ENCODE data around the gene PDIA6.

Gene PDIA6

GRCh38 chr2:10778724-10779115 lies 33.9 kb downstream of the PDIA6 start:
- DNase-seq, result no peak

DNA sequence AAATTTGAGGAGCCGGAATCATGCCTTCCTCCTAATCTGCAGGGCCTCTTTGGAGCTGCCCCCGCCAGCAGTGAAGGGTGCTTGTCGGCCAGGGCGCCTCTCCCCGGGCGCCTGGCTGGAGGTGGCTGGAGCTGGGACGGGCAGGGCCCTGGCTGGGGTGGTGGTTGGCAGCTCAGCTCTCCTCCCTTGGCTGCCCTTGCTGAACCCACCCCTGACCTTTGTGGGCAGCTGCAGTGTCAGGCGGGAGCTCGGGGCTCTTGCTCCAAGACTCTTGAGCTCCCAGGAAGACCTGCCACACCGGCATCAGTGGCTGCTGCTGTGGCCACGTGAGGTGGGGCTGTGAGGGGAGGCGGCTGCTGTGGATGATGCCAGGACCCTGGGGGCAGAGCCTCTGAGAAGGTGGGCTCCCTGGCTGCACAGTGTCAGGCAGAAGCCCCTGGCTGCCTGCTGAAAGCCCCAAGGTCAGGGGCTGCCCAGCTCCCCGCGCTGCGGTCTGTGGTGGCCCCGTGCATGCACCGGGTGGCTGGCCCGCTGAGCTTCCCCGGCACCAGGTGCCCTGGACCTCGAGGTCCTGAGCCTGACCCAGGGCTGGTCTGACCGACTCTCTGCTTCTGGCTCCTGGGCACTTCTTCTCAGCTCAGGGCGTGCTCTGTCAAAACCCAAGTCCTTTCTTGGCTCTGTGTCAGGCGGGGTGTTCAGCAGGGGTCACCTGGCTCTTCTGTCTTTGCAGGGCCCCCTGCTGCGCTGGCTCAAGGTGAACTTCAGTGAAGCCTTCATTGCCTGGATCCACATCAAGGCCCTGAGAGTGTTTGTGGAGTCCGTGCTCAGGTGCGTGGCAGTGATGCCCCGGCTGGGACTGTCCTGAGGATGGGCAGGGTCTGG lies 34.5 kb downstream of the PDIA6 start:
- no peak for DNase-seq

DNA sequence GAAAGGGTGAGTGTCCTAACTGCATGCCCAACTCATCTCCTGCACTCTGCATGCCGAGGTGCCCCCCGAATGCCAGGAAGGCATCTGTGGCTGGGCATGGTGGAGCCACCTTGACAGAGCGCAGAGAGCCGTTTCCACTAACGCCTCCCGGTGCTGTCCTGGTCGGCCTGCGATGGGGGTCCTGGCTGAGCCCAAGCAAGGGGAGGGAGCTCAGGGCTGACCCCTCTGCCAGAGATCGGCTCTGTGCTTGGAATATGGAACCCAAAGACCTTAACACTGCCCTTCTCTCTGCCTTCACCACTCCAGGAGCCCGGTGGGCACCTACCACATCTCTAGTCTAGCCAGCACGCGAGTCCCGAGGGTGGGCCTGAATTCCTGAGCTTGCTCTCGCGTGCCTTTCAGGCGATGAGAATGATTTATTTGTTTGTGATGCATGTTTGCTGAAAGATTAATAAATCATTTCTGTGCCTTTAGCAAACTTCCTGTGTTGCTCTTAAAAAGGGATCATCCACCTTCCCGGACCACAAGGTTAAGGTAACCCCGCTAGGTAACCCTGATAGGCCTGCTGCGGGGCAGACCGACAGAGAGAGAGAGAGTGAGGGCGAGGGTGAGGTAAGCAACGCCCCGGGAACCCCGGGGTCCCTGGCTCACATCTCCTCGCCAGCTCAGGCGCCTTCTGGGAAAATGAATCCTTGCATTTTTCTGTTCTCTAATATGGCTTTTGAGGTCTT lies 35.3 kb downstream of the PDIA6 start:
- DNase-seq, result no peak

GRCh38 chr2:10776231-10776977 lies 36.2 kb downstream of the PDIA6 start:
- no peak for DNase-seq

GRCh38 chr2:10775831-10776230 lies 36.8 kb downstream of the PDIA6 start:
- no peak for DNase-seq

DNA sequence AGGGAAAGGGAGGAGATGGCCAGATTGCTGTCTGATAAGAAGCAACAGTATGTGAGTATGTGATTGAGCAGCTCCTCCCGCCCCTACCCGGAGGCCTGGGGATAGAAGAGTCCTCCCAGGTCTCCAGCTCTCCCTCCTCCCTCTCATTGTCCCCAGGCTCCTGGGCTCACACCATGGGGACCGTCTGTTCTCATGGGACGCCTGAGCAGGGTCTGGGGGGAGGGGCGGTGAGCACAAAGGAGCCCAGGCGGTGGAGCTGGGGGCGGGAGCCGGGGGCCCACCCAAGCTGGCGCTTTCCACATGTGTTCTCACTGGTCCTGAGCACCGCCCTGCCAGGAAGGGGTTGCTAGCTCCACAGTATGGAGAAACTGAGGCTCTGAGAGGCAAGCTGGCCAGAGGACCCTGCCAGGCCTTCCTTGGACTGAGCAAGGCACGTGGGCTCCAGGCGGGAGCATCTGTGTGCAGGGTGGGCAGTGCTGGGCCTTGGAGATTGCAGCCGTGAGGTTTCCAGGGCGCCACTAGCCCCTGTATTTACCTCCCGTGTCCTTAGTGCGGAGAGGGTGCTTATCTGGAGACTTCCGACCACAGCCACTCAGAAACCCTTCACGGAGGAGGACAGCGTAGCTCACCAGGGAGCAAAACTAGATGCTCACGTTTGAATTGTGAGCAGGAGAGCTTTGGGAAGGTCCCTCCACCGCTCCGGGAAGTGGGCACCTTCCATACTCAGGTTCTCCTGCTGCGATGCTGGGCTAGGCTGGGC lies 37.4 kb downstream of the PDIA6 start:
- no peak for DNase-seq

- DNase-seq, result no peak
Measured at GRCh38 chr2:10774394-10774793, 38.2 kb downstream of the PDIA6 start.

DNA sequence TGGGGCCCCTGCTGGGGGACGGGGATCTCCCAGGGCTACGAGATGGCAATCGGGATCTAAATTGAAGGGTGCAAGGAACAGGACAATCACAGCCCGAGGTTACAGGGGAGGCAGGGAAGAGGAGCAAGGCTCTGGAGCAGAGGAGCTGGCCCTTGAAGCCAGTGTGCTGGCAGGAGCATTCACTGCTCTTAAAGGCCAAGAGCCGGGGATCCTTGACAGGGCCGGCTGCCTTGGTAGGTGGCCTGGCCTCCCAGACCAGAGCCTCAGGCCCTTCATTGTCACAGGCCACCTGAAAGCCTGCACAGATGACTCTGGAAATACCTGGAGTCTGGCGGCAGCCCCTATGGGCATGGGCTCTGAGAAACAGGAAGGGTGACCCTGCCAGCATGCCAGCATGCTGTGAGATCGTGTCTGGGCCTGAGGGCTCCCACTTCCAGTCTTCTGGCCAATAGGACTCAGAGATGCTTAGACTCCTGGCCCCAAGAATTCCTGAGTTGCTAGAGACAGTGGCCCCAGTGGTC lies 38.7 kb downstream of the PDIA6 start:
- DNase-seq, result no peak

- no peak for DNase-seq
Measured at GRCh38 chr2:10772868-10773215, 39.7 kb downstream of the PDIA6 start.

GRCh38 chr2:10772201-10772867 lies 40.3 kb downstream of the PDIA6 start:
- DNase-seq, result no peak

GRCh38 chr2:10771786-10772185 lies 40.8 kb downstream of the PDIA6 start:
- no peak for DNase-seq

DNA sequence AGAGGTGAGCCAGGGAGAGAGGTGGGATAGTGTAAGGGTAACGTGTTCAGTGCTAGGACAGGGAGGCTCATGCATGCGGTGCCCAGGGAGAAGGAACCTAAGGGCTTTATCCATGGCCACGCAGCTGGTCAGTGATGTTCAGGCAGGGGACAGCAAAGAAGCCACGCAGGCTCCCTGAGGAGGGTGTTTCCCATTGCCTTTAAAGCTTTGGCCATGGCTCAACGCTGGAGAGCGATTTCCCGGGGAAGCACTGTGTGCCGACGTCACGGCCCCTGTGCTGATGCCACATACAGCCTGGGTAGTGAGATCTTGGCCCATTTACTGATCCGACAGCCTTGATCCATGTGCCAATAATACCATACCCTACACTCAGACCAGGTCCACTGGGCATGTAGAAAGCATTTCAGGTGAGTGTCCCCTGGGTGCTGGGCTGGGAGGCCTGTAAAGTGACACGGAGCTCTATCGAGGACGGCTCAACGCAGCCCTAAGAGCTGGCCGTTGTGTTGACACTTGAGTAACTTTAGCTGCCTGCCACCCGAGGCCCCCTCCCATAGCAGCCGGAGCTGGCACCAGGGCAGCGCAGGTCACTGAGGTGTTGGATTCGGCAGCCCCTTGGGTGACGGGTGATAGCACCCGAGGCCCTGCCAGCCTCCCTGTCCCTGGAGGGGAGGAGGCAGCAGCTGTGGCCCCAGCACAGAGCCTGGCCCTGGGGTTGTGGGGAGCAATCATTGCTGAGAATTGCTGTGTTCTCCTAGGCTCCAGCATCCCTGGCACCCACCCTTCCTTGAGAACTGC lies 41.4 kb downstream of the PDIA6 start:
- no peak for DNase-seq

DNA sequence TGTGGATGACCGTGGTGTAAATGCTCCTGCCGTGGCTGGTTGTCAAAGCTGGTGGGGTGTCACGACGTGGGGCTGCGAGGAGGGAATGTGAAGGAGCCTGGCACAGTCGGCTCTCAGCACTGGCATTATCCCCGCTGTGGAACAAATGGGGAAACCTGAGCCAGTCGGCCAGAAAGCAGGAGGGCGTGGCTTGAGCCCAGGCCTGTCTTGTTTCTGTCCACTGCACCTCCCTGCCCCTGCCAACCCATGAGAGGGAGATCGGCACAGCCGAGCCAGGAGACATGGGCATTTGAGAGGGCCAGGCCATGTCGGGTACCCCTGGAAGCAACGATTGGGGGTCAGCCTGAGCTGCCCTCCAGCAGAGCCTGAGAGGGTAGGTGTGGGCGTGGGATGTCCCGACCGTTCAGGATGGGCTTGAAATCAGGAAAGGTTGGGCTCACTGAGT lies 44.5 kb downstream of the PDIA6 start:
- DNase-seq, result no peak

DNA sequence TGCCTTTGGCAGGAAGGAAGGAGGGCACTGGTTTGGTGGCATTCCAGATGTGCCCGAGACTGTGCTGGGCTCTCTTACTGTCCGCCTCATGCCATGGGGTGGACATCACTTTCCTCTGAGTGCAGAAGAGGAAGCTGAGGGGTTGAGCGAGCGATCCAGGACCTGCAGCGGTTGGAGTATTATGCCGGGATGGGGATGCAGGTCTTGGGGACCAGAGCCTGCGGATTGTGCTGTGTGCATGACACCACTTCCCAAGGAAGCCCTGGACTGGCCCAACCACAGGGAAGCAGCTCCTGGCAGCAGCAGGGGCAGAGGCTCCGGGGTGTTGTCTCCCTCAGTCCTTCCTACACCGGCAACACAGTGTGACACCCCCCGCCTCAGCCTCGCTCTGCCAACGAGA lies 46.7 kb downstream of the PDIA6 start:
- no peak for DNase-seq

- DNase-seq, result no peak
Measured at GRCh38 chr2:10765461-10765860, 47.1 kb downstream of the PDIA6 start.

DNA sequence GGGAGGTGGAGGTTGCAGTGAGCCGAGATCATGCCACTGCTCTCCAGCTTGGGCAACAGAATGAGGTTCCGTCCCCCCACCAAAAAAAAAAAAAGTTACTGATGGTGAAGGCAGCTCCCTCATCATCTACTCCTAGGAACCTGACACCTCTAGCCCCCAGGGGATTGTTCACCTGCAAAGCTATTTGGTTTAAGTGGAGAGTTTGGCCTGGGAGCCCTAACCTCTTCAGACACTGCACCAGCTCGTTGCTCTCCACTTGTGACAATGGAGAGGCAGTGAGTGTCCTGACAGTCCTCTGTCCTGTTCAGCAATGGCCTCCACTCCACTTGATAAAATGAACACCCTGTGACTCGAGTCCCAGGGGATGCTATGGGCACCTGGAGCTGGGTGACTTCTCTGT lies 47.7 kb downstream of the PDIA6 start:
- DNase-seq, result no peak

GRCh38 chr2:10764096-10764785 lies 48.3 kb downstream of the PDIA6 start:
- DNase-seq, result no peak

DNA sequence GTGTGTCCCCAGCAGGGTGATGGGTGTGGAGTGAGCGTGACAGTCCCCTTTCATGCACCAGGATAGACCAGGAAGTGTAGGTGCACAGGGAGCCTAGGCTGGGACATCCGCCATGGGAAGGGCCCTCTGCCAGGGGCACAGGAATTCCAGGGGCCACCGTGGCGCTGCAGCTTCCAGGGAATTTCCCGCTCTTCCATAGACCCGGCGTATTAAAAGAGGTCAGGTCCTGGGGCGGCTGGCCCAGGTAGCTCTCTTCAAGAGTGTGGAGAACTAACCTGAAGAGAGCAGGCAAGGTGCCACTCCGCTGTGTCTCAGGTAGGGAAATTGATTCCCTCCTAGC lies 49.2 kb downstream of the PDIA6 start:
- DNase-seq, result no peak

- DNase-seq, result no peak
Measured at GRCh38 chr2:10762651-10763460, 49.7 kb downstream of the PDIA6 start.

DNA sequence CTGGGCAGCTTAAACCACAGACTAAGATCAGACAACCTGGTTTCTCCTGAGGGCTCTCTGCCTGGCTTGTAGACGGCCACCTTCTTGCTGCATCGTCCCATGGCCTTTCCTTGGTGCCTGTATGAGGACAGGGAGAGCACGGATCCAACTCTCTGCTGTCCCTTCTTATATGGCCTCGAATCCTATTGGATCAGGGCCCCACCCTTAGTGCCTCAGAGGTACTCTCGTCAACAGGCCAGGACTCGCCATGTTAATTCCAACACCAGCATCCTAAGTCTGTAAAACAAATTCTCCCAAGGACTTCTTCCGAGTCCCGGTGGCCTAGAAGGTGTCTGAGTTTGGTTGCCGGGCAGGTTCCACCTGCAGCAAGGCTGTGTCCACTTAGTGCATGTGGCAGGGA lies 51.0 kb downstream of the PDIA6 start:
- no peak for DNase-seq
